Stimulated activated naive CD8-positive, alpha-beta T cell treated with anti-CD3 and anti-CD28 coated beads, Interleukin-15, Interleukin-2, amounts not matched to agents 100 U/mL and 50 U/mL, for 24 hours (primary cell): Measurements from ENCODE around the gene TMEM44.
"Not testable (repeated sequence)": the region's sequence is repeated elsewhere in the genome, so short reads cannot be mapped to it uniquely, and the experiment has no call there.

ENCODE experiments used
- ATAC-seq: fragments of 150-1000 bp; cut with Tn5 transposase; one replicate; pipeline ENCODE4 v1.10.0; 2021
- DNase-seq: peaks from one replicate; pipeline ENCODE4 v3.0.0; 2021

Gene TMEM44

GRCh38 chr3:194642769-194643168 lies 9.6 kb upstream of the TMEM44 start:
- ATAC-seq (no peak), DNase-seq (no peak)

GRCh38 chr3:194640829-194641228 lies 7.6 kb upstream of the TMEM44 start:
- DNase-seq (peak; percentile 35), ATAC-seq (no peak)

GRCh38 chr3:194638991-194639605 lies 5.9 kb upstream of the TMEM44 start:
- DNase-seq (no peak), ATAC-seq (no peak)

GRCh38 chr3:194637541-194638400 lies 4.6 kb upstream of the TMEM44 start:
- DNase-seq, result no peak

GRCh38 chr3:194637066-194637465 lies 3.8 kb upstream of the TMEM44 start:
- ATAC-seq (no peak), DNase-seq (no peak)

More at GRCh38 chr3:194637541-194638400, 4.6 kb upstream of the TMEM44 start:
- no peak for ATAC-seq

GRCh38 chr3:194632809-194633348 lies 340 bp downstream of the TMEM44 start:
- peak; percentile 54 for ATAC-seq
- DNase-seq, result peak; percentile 38

GRCh38 chr3:194632226-194632808 lies 902 bp downstream of the TMEM44 start:
- DNase-seq (no peak), ATAC-seq (no peak)

- DNase-seq (no peak), ATAC-seq (no peak)
Measured at GRCh38 chr3:194631696-194632095, 1.5 kb downstream of the TMEM44 start.

- DNase-seq, ATAC-seq: not testable (repeated sequence)
Measured at GRCh38 chr3:194630681-194631080, 2.5 kb downstream of the TMEM44 start.

GRCh38 chr3:194624956-194625355 lies 8.3 kb downstream of the TMEM44 start:
- ATAC-seq (no peak), DNase-seq (no peak)

GRCh38 chr3:194623449-194624290 lies 9.5 kb downstream of the TMEM44 start:
- DNase-seq, result no peak
- ATAC-seq, result no peak

GRCh38 chr3:194622621-194623340 lies 10.4 kb downstream of the TMEM44 start:
- ATAC-seq, result no peak

GRCh38 chr3:194621947-194622346 lies 11.3 kb downstream of the TMEM44 start:
- DNase-seq, result no peak
- ATAC-seq, result no peak

More at GRCh38 chr3:194622621-194623340, 10.4 kb downstream of the TMEM44 start:
- no peak for DNase-seq

- ATAC-seq (no peak), DNase-seq (no peak)
Measured at GRCh38 chr3:194620196-194620595, 13.0 kb downstream of the TMEM44 start.

GRCh38 chr3:194619741-194620140 lies 13.5 kb downstream of the TMEM44 start:
- DNase-seq, result no peak
- ATAC-seq, result no peak

GRCh38 chr3:194618858-194619608 lies 14.2 kb downstream of the TMEM44 start:
- ATAC-seq (no peak), DNase-seq (no peak)

- DNase-seq (no peak), ATAC-seq (no peak)
Measured at GRCh38 chr3:194617827-194618226, 15.4 kb downstream of the TMEM44 start.

- ATAC-seq (no peak), DNase-seq (no peak)
Measured at GRCh38 chr3:194617143-194617671, 16.0 kb downstream of the TMEM44 start.

- no peak for ATAC-seq
- DNase-seq, result no peak
Measured at GRCh38 chr3:194615226-194615625, 18.0 kb downstream of the TMEM44 start.

- DNase-seq (no peak), ATAC-seq (no peak)
Measured at GRCh38 chr3:194612221-194612620, 21.0 kb downstream of the TMEM44 start.
